ENCODE results near the gene PLEKHH1.
A peak's percentile ranks its signal among the peaks of the same experiment; 100 is the strongest.

PLEKHH1 gene

DNA sequence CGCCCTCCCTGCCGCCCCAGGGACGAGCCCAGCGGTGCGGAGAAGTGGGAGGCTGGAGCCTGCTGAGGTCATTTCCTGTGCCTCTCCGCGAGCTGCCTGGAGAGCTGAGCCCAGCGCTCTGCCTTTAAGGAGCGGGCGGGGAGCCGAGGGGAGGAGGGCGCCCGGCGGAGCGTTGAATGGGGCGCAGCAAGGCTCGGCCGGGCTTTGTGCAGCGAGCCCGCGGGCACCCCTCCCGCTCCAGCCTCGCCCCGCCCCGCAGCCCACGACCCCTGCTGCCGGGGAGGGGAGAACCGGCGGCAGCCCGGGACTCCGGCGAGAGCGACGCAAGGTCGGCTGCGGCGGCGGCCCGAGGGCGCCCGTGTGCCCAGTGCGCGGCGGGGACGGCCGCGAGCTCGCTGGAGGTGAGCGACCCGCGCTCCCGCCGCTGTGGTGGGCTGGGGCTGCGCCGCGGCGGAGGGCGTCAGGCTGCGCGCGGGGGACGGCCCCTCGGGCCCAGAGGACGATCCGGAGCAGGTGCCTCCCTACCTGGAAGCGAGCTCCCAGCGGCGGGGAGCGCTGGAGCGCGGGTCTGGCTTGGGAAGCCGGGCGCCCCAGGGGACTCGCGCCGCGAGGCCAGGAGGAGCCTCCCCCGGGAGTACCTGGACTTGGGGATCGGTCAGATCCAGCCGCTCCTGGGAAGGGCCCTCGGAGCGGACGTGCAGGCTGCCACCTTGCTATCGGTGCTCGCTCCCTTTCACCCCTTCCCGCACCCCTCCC is at the start of gene PLEKHH1:
PLEKHH1 (plus strand) TSS at position 293 of the 756 bp plus-strand sequence. CDS start 8,578 bp downstream, outside the sequence.
- DNase-seq, result peak; percentile 75

DNA sequence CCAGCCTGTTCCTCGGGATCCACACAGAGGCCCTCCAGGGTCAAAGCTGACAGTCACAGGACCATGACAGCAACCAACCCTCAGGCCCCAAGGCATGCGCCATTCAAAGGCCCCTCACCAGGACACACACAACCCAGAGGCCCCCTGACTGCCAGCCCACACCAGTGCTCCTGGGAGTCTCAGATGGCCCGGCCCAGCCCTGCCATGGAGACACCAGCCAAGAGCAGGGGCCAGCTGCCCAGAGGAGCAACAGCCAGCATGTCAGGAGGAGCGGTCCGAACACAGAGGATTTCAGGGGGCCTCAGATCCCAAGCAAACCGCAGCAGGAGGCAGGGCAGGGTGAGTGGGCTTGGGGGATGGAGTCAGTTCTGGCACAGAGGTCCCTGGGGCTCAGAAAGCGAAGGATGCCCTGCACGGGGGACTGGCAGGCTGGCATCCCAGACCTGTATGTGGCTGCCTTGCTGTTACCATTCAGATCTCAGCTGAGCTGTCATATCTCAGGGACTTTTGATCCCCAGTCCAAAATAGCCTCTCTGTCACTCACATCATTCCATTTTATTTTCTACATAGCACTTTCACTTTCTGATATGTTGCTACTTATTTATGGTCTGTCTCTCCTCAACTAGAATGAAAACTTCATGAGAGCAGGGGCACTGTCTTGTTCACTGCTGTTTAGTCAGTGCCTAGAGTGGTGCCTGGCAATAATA is 49.4 kb upstream of the PLEKHH1 start:
- DNase-seq, result no peak

DNA sequence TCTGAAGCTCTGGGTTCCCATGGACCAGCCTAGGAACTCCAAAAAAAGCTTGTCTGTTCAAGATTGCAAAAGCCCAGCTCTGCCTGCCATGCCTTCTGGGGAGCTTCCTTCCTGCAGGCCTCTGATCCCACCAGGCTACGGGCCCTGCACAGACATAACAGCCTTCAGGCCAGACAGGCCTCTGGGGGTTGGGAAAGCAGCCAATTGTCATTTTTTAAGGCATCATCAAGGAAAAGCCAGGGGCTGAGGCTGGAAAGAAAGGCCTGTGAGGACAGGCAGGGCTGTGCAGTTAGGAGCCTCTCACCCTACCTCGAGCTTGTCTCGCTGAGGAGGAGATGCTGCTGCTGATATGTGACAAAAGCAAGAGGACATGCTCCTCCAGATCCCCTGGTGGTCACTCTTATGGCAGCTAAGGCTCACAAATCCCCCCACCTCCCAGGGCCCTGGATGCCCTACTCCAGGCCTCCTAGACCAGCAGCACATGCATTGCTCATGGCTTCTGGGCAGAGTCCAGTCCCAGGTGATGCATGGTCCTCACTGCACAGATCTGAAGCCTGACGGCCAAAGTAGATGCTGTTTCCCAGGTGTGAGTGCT is 47.5 kb upstream of the PLEKHH1 start:
- no peak for DNase-seq

DNA sequence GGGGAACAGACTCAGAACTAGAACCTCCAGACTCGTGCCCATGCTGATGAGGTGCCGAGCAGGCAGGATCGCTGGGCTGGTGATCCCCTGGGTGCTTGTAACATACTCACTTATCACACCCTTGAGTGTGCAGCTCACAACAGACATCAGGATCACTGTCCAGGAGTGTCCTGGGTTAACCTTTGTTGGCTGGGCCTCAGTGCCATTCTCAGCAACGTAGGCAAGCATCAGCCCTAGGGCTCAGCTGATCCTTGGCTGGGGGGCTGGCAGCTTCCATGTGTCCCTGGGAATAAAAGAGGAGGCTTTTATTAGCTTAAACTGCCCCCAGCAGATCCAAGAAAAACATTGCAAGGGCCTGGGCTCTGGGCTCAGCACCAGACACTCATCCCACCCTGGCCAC is 46.2 kb upstream of the PLEKHH1 start:
- no peak for DNase-seq

DNA sequence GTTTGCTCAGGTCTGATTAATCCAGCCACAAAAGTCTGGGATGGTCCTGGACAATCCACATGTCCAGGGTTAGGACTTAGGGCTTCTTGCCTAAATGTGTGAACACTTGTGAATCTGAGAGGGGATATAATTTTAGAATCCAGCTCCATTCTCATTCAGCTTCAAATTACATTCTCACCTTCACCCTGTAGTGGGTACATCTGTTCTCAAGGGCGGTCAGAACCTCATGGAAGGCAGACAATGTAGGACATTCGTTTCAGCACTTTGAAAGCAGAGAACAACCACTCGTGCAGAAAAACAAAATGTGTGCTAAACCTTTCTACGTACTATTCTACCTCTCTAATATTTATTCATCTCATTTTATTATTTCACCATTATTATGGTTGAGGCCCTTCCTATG is 45.8 kb upstream of the PLEKHH1 start:
- no peak for DNase-seq

DNA sequence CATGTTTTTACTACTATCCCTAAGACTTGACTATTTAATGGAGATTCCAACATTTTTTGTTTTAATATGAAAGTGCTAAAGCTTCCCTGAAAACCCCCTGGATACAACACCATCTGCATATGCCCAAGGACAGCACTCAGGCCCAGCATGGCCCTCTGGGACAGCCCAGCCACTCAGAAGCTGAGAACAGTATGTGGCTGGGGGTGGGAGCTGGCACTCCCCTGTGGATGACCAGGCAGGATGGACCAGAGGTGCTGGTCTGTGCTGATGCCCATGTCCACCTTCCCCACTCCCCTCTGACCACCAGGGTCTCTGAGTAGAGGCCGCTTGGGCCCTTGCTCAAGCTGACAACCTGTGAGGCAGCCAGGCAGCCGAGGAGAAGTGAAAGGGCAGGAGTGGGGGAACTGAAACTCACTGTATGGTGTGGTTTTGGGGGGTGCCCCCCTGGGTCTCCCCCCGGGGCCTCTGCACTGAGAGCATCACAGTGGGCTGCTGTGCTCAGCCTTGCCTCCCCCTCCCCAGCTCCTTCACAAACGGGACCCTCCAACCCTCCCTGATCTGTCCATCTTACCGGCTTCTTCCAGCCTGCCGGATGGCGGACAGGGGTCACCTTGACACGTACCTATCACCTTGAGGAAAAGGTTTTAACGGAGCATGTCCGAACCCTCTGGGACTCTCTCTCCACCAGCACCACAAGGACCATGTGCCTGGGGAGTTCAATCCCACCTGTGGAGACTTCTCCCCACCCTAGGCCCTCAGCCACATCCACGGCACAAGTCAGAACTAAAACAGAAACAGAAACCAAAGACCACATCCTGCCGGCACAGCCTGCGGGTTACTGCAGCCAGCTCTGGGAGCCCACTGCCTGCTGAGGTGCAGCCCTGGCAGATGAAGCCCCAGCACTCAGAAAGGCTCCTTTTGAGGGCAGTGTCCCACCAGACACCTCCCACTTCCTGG is 44.9 kb upstream of the PLEKHH1 start, which contains the start of gene TMEM229B:
TMEM229B (minus strand) TSS at position 785 of the 957 bp plus-strand sequence. CDS start 14,798 bp downstream, outside the sequence.
- peak; percentile 78 for DNase-seq

DNA sequence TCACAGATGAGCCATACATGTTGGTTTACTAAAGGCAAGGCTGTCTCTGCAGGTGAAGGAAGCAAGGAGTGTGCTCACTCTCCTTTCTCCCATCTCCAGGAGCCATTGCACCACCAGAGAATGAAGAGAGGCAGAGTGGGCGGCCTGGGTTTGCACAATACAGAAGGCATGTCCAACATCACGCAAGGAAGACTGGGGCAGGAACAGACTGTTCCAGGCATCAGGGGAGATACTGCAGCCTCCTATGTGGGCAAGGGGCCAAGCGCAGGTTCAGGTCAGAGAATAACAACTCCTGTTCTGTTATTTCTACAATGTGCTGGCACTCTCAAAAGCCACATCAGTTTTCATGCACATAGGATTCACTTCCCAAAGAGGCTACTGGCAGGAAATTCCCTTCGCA is 42.9 kb upstream of the PLEKHH1 start:
- no peak for DNase-seq

DNA sequence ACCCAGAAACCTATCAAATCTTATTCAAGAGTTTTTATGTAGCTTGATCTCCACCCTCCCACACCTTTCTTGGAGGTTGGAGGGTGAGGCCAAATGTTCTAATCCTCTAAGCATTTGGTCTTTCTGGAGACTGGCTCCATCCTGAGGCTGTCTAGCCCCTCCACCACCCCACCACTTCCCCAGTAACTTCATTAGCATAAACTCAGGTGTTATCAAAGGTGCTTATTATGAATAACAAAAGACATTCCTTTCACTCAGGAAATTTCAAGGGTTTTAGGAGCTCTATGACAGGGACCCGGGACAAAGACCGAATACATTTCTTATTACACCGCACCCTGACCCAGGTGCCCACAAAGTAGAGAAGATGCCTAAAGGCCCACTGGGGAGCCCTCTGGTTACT is 41.8 kb upstream of the PLEKHH1 start:
- DNase-seq, result no peak

DNA sequence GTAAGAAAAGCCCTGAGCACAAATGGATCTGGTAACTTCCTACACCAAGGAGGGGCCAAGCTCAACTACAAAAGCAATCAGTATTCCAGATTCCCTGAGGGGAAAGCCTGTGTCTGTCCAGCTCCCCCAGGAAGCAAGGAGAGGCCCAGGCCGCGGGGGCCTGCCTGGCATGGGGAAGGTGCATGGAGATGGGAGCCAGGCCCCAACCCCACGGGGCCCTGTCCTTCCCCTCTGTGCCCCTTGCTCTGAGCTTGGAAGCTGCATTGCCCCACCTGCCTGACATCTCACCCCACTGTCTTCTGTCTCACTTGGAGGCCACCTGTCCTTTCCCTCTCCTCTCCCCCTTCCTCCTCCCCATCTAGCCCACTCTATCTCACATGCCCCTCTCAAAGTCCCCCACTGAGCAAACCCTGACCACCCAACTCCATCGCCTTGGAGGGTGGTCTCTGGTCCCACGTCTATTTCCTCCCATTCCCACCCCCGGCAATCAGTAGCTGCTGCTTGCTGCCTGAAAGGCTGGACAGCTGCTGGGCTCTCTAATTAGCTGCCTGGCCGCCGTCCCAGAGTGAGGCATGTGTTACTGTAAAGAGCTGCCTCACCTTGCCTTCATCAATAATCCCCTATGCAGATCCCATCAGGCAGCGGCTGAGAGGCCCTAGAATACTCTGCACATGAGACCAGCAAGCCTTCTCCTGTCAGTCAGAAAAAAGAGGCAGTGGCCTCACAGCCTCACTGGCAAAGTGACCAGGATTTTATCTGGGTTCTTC is 41.2 kb upstream of the PLEKHH1 start:
- no peak for DNase-seq

DNA sequence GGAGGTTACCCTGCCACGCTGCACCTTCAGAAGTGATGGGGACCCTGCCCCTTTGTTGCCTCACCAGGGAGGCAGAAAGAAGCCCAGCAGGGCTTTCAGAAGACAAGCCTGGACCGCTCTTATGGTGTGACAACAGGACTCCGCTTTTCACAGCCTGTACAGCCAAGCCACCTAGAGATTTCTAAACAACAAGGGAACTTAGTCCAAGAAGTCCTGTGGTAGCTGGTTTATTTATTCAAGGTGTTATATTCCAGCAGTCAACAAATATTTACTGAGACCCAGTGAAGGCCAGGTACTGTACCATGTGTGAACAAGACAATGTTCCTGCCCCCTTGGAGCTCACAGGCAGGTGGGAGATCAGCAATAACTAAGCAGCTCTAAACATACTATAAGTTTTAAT is 40.6 kb upstream of the PLEKHH1 start:
- no peak for DNase-seq

DNA sequence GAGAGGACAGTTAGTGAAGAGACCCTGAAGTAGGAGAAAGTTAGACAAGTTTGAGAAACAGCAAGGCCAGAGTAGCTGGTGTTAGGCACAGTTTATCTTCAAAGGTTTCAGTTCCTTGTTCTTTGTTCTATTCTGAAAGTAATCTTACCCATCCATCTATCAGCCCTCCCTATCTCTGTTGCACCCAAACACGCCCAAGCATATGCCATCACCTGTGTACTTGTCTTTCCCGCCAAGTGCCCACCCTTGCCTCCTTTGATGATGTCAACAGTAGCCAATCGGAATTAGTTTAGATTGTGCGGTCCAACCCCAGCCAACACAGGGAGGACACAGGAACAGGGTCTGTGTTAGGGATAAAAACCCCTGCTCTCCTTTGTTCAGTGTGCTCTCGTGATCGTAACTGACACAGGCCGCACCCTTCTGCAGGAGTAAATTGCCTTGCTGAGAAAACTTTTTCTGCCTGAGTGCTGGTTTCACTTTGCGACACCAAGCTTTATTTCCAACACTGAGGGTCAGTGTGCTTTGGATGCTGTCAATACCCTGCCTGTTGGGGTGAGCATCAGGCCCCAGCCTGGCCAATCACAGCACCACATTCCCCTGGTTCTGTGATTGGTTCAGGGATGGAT is 39.9 kb upstream of the PLEKHH1 start:
- DNase-seq, result no peak

DNA sequence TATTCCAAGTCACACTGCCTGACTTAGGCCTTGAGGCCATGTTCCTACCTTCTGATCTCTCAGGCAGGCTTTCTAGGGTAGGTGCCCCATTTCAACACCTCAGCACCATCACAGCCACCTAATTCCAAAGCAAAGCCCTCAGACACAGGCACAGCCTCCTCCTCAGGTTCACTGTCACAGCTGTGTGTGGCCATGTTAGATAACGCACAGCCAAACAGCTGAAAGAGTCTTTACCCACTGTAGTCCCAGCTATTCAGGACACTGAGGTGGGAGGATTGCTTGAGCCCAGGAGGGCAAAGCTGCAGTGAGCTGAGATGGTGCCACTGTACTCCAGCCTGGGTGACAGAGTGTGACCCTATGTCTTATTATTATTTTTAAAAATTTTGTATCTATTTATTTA is 37.3 kb upstream of the PLEKHH1 start:
- DNase-seq, result no peak

DNA sequence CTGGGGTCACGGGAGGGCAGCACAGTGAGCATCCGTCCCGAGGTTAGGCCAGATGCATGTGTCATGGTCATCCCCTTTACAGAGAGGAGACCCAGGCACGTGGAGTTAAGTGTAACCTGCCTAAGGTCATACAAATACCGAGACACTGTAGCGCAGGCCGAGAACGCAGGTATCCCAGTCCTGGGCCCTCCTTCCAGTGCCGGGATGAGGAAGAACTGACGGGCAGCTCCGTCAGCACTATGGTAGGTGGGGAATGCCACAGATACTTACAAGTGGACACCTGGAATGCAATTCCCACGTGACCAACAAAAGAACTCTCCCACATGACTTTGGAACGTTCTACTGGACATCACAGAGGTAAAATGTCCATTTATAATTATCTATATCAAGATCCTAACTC is 35.9 kb upstream of the PLEKHH1 start:
- DNase-seq, result no peak

DNA sequence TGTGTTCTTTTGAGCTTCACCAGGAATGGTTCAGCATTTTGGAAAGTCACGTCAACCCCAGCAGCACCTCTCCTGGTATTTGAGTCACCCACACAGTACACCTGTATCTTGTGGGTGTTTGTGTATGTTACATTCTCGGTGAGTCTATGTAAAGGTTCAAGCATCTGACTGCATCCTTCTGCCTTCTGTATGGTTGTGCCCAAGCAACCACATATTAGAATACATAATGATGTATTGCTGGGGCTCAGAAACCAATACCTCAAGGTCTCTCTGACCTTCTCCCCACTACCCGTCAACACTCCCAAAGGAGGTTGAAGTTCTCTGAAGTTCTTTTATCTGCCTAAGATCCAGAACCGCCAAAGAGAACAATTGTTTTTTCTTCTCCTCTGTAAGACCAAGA is 35.4 kb upstream of the PLEKHH1 start:
- no peak for DNase-seq

DNA sequence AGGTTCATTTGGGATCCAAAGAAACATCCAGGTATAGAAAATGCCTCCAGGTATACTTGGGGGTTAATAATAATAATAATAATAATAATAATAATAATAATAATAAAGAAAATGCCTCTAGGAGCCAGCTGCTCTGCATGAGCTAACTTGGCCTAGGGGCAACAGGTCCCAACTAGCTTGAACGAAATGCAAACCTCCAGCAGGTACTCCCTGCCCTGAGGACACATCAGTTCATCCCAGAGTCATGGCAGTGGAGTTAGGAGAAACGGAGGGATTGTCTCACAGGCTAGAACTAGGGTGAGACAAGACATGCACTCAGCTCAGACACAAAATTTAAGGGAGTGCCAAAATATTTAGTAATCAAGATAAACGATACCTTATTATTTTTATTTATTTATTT is 32.1 kb upstream of the PLEKHH1 start:
- DNase-seq, result no peak

DNA sequence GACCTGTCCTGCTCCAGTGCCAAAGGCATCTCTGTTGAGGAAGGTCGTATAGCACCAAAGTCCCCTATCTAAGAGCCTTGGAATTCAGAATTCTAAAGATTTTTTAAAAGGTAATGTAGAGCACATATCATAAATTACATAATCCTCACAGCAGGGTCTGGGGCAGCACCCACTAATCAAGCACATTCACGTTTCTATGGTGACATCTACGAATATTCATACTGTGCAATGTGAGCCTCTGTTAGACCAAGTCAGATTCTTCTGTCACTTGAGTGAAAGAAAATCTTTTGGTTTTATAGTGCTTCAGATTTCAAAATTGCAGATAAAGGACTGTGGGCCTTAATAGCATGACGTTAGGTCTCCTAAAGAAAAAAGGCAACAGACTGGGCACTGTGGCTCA is 31.4 kb upstream of the PLEKHH1 start:
- DNase-seq, result no peak

DNA sequence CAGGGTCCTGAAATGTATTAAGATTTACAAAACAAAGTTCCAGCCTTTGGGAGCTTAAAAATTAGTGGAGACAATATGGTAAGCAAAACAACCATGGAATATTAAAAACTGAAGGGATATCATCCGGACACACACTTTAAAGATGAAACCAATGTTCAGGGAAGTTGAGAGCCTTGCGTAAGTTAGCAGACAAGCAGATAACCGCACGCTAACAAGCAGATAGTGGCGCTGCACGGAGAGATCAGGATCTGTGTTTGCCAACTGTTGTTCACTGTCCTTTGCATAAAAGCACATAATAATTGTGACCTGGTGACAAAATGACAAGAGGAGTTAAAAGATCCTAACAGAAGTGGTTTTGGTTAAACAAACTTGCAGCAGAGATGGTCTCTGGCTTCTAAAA is 30.2 kb upstream of the PLEKHH1 start:
- no peak for DNase-seq

DNA sequence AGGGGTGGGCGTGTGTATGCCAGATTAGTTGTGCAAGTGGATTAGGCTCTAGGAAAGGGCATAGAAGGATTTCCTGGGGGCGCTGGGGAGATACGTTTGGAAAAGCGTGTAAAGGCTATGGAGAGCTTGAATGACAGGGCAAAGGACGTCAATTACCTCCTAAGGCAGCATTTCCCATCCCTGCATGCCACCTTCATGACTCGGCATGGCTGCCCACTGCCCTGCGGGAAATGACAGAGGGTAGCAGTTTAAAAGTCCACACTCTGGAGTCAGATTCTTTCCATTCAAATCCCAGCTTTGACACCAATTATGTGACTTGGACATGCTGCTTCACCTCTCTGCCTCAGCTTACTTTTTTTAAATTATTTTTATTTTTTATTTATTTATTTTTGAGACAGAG is 29.8 kb upstream of the PLEKHH1 start:
- DNase-seq, result no peak

DNA sequence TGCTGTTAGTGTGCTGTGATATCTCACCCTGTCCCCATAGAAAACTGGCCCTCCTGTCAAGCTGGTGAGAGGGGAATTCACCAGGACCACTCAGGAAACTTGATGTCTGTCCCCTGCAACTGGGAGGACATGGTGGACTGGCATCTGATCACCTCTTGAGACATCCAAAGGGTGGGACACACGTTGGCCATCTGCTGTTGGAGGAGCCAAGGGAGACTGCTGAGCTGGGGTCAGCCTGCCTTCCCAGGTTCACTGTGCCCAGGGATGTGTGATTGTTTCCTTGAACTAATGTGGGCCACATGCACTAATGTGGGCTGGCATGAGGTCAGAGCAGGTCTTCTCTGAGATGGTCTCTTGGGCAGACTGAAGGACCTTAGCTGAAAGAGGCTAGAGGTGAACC is 27.8 kb upstream of the PLEKHH1 start:
- no peak for DNase-seq

DNA sequence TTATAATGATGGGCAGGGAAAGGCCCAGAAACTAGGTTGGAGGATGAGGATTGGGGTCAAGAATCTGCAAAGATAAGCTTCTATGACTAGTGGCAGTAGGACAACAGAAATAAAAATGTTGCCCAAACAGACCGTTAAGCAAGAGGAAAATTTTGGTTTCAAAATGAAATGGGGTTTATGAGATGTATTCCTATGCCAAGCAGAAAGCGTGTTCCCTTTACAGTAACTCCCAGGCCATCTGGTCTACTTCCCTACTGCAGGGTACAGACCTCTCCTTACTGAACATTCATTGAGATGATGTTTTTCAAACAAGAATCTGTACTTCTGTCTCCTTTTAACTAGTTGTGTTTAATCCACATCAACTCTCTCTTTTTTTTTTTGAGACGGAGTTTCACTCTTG is 24.1 kb upstream of the PLEKHH1 start:
- DNase-seq, result no peak

DNA sequence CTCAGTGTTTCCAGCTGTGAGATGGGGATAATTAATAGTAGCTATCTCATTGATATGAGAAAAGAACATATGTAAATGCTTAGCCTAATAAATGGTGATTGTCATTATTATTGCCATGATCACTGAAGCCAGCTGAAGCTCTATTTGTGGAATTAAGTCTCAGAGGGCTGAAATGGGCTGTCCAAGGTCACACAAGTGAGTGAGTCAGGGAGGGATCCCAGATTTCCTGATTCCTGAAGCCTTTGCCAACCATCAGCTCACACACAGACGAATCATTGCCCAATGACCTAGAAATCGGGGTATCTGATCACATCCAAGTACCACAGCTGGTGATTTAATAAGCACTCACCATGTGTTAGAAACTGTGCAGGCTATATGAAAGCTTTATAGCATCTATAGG is 23.0 kb upstream of the PLEKHH1 start:
- DNase-seq, result no peak

DNA sequence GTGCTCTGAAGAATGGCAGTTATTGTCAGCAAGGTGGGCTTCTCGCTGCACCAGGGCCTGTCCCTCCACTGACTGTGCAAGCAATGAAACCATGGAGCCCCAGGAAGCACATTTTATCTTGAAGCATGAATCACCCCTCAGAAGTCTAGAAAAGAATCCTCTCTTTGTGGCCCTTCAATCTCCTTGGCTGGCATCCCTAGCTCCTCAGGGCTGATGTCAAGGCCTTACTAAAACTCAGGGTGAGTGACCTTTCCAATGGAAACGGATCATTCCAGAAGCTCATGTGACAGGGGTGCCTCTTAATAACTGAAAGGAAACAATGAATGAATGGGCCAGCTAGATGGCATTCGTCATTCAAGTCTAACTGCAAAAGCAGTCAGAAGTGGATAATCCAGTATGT is 22.3 kb upstream of the PLEKHH1 start:
- no peak for DNase-seq

Measured in stimulated activated CD8-positive, alpha-beta memory T cell treated with anti-CD3 and anti-CD28 coated beads, Interleukin-4, amount 100 ng/mL, for 48 hours (primary cell).